ENCODE data around the gene GNB2. TPM values are rescaled to one million over a fixed set of nuclear protein-coding genes. Genes with fewer than 3 reads are reported as not detected.

Gene GNB2
- total RNA-seq, 4 donors from 2014 or later: 148 to 232 (median 186) TPM

DNA sequence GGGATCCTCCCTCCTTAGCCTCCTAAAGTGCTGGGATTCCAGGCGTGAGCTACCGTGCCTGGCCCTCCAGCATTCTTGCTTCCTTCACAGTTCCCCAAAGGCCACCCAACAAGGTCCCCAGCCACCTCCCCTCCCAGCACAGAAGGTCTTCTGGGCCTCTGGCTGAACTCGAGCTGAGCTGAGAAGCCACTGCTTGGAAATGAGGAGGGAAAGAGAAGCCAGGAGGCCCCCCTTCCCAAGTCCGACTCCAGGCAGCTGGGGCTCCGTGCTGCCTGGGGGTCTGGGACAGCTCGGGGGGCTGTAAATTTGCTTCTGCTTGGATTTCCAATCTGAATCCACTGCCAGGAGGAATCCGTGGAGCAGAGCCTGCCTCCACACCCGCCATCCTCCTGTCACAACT is 41.2 kb downstream of the GNB2 start:
- TF ChIP-seq, protein P1, sequence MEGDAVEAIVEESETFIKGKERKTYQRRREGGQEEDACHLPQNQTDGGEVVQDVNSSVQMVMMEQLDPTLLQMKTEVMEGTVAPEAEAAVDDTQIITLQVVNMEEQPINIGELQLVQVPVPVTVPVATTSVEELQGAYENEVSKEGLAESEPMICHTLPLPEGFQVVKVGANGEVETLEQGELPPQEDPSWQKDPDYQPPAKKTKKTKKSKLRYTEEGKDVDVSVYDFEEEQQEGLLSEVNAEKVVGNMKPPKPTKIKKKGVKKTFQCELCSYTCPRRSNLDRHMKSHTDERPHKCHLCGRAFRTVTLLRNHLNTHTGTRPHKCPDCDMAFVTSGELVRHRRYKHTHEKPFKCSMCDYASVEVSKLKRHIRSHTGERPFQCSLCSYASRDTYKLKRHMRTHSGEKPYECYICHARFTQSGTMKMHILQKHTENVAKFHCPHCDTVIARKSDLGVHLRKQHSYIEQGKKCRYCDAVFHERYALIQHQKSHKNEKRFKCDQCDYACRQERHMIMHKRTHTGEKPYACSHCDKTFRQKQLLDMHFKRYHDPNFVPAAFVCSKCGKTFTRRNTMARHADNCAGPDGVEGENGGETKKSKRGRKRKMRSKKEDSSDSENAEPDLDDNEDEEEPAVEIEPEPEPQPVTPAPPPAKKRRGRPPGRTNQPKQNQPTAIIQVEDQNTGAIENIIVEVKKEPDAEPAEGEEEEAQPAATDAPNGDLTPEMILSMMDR (IDR thresholded peaks at IDR 0.05; ENCODE audit: low read depth): no peak

DNA sequence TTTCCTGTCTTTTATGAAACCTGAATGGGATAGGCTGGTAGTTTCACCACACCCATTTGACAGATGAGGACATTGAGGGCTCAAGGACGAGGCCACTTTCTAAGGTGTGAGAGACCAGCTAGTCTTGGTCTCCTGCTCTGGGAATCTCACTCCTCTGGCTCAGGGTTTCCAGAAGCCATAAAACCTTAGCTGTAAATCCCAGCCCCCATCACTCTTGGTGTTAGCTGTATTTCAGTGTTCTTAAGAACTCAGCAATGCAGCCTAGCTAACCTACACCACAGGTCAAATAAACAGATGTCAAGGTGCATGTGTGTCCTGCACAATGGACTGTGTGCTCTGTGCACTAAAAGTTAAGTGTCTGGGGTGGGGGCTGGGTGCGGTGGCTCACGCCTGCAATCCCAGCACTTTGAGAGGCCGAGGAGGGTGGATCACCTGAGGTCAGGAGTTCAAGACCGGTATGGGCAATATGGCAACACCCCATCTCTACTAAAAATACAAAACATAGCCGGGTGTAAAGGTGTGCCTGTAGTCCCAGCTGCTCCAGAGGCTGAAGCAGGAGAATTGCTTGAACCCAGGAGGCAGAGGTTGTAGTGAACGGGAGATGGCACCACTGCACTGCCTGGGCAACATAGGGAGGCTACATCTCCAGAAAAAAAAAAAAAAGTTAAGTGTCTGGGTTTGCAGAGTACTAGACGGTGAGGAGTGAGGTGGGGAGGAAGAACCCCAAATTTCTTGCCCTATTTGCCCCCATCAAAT is 46.2 kb downstream of the GNB2 start:
- TF ChIP-seq, protein P1 (IDR thresholded peaks at IDR 0.05; ENCODE audit: low read depth): no peak

DNA sequence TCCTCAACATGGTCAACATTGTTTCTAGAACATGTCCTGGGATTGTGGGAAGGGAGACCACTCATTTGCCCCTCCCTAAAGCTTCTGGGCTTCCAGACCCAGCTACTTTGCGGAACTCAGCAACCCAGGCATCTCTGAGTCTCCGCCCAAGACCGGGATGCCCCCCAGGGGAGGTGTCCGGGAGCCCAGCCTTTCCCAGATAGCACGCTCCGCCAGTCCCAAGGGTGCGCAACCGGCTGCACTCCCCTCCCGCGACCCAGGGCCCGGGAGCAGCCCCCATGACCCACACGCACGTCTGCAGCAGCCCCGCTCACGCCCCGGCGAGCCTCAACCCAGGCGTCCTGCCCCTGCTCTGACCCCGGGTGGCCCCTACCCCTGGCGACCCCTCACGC is 46.7 kb downstream of the GNB2 start, which contains the start of gene EPO:
Gene EPO (plus strand): TSS at position 190 of the 392 bp plus-strand sequence. CDS start 513 bp downstream, outside the sequence.
- TF ChIP-seq, protein P1 (IDR thresholded peaks at IDR 0.05; ENCODE audit: low read depth): no peak

DNA sequence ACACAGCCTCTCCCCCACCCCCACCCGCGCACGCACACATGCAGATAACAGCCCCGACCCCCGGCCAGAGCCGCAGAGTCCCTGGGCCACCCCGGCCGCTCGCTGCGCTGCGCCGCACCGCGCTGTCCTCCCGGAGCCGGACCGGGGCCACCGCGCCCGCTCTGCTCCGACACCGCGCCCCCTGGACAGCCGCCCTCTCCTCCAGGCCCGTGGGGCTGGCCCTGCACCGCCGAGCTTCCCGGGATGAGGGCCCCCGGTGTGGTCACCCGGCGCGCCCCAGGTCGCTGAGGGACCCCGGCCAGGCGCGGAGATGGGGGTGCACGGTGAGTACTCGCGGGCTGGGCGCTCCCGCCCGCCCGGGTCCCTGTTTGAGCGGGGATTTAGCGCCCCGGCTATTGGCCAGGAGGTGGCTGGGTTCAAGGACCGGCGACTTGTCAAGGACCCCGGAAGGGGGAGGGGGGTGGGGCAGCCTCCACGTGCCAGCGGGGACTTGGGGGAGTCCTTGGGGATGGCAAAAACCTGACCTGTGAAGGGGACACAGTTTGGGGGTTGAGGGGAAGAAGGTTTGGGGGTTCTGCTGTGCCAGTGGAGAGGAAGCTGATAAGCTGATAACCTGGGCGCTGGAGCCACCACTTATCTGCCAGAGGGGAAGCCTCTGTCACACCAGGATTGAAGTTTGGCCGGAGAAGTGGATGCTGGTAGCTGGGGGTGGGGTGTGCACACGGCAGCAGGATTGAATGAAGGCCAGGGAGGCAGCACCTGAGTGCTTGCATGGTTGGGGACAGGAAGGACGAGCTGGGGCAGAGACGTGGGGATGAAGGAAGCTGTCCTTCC is 47.3 kb downstream of the GNB2 start:
- TF ChIP-seq, protein P1 (IDR thresholded peaks at IDR 0.05; ENCODE audit: low read depth): no peak

DNA sequence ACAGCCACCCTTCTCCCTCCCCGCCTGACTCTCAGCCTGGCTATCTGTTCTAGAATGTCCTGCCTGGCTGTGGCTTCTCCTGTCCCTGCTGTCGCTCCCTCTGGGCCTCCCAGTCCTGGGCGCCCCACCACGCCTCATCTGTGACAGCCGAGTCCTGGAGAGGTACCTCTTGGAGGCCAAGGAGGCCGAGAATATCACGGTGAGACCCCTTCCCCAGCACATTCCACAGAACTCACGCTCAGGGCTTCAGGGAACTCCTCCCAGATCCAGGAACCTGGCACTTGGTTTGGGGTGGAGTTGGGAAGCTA is 47.9 kb downstream of the GNB2 start:
- TF ChIP-seq, protein P1 (IDR thresholded peaks at IDR 0.05; ENCODE audit: low read depth): no peak

DNA sequence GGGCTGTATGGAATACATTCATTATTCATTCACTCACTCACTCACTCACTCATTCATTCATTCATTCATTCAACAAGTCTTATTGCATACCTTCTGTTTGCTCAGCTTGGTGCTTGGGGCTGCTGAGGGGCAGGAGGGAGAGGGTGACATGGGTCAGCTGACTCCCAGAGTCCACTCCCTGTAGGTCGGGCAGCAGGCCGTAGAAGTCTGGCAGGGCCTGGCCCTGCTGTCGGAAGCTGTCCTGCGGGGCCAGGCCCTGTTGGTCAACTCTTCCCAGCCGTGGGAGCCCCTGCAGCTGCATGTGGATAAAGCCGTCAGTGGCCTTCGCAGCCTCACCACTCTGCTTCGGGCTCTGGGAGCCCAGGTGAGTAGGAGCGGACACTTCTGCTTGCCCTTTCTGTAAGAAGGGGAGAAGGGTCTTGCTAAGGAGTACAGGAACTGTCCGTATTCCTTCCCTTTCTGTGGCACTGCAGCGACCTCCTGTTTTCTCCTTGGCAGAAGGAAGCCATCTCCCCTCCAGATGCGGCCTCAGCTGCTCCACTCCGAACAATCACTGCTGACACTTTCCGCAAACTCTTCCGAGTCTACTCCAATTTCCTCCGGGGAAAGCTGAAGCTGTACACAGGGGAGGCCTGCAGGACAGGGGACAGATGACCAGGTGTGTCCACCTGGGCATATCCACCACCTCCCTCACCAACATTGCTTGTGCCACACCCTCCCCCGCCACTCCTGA is 49.1 kb downstream of the GNB2 start:
- TF ChIP-seq, protein P1 (IDR thresholded peaks at IDR 0.05; ENCODE audit: low read depth): no peak
